ENCODE results near the gene ARHGAP15.

The ARHGAP15 gene

GRCh38 chr2:143356736-143357446 lies 227.7 kb downstream of the ARHGAP15 start:
- Histone ChIP-seq H3K4me1 (ENCODE audit: insufficient read depth, low read length, severe bottlenecking) (no peaks in the 10 kb centered on the region), H3K79me2 (ENCODE audit: insufficient read depth, low read length) (no peaks in the 10 kb centered on the region), H3K9me2 (ENCODE audit: low read depth, low read length) (no peaks in the 10 kb centered on the region), H3K4me3 (ENCODE audit: low read depth, low read length, poor library complexity, severe bottlenecking) (no peak overlapping the region), H3K27me3 (ENCODE audit: insufficient read depth, low read length) (no peaks in the 10 kb centered on the region), H3K27ac (ENCODE audit: low read depth, low read length, poor library complexity, severe bottlenecking) (no peak overlapping the region), H2AFZ (ENCODE audit: low read length) (no peak overlapping the region), H3K36me3 (ENCODE audit: insufficient read depth, low read length) (no peaks in the 10 kb centered on the region), H3K9ac (ENCODE audit: low read length) (no peak overlapping the region), H3K9me3 (ENCODE audit: low read length) (no peaks in the 10 kb centered on the region), H3K4me2 (ENCODE audit: low read length) (no peak overlapping the region), H3F3A (ENCODE audit: insufficient read depth, low read length) (no peaks in the 10 kb centered on the region), H4K20me1 (ENCODE audit: insufficient read depth, low read length) (no peaks in the 10 kb centered on the region)
- TF ChIP-seq CTCF (IDR thresholded peaks at IDR 0.05; ENCODE audit: low read length) (no peak), EZH2 (IDR thresholded peaks at IDR 0.05; ENCODE audit: borderline replicate concordance, low read length) (no peak)

- no peaks in the 10 kb centered on the region for H3K4me1 ChIP-seq (ENCODE audit: insufficient read depth, low read length, severe bottlenecking)
- no peaks in the 10 kb centered on the region for H3F3A ChIP-seq (ENCODE audit: insufficient read depth, low read length)
- H3K27ac ChIP-seq (ENCODE audit: low read depth, low read length, poor library complexity, severe bottlenecking), result no peak overlapping the region
- H3K27me3 ChIP-seq (ENCODE audit: insufficient read depth, low read length), result no peaks in the 10 kb centered on the region
- H2AFZ ChIP-seq (ENCODE audit: low read length), result no peak overlapping the region
- no peak for TF ChIP-seq CTCF (IDR thresholded peaks at IDR 0.05; ENCODE audit: low read length)
- TF ChIP-seq EZH2 (IDR thresholded peaks at IDR 0.05; ENCODE audit: borderline replicate concordance, low read length), result no peak
- H3K36me3 ChIP-seq (ENCODE audit: insufficient read depth, low read length), result no peaks in the 10 kb centered on the region; the same call in 1 of the 2 replicates
- no peaks in the 10 kb centered on the region for H3K79me2 ChIP-seq (ENCODE audit: insufficient read depth, low read length)
- no peak overlapping the region for H3K4me2 ChIP-seq (ENCODE audit: low read length)
- H3K9ac ChIP-seq (ENCODE audit: low read length), result no peak overlapping the region
- no peaks in the 10 kb centered on the region for H3K9me3 ChIP-seq (ENCODE audit: low read length)
- H3K4me3 ChIP-seq (ENCODE audit: low read depth, low read length, poor library complexity, severe bottlenecking), result no peak overlapping the region
- no peaks in the 10 kb centered on the region for H3K9me2 ChIP-seq (ENCODE audit: low read depth, low read length)
- no peaks in the 10 kb centered on the region for H4K20me1 ChIP-seq (ENCODE audit: insufficient read depth, low read length)
Measured at GRCh38 chr2:143357966-143358365, 228.7 kb downstream of the ARHGAP15 start.

GRCh38 chr2:143361346-143361745 lies 232.1 kb downstream of the ARHGAP15 start:
- no peak overlapping the region for H3K9ac ChIP-seq (ENCODE audit: low read length)
- no peak overlapping the region for H3K4me2 ChIP-seq (ENCODE audit: low read length)
- no peaks in the 10 kb centered on the region for H3K9me2 ChIP-seq (ENCODE audit: low read depth, low read length)
- TF ChIP-seq EZH2 (IDR thresholded peaks at IDR 0.05; ENCODE audit: borderline replicate concordance, low read length) (no peak), CTCF (IDR thresholded peaks at IDR 0.05; ENCODE audit: low read length) (no peak)
- H3K4me1 ChIP-seq (ENCODE audit: insufficient read depth, low read length, severe bottlenecking), result no peaks in the 10 kb centered on the region
- no peaks in the 10 kb centered on the region for H3K9me3 ChIP-seq (ENCODE audit: low read length)
- no peak overlapping the region for H2AFZ ChIP-seq (ENCODE audit: low read length)
- H3K4me3 ChIP-seq (ENCODE audit: low read depth, low read length, poor library complexity, severe bottlenecking), result no peak overlapping the region
- H3K36me3 ChIP-seq (ENCODE audit: insufficient read depth, low read length), result no peaks in the 10 kb centered on the region; the same call in 1 of the 2 replicates
- no peaks in the 10 kb centered on the region for H3F3A ChIP-seq (ENCODE audit: insufficient read depth, low read length)
- H4K20me1 ChIP-seq (ENCODE audit: insufficient read depth, low read length), result no peaks in the 10 kb centered on the region
- no peaks in the 10 kb centered on the region for H3K27me3 ChIP-seq (ENCODE audit: insufficient read depth, low read length)
- H3K27ac ChIP-seq (ENCODE audit: low read depth, low read length, poor library complexity, severe bottlenecking), result no peak overlapping the region
- no peaks in the 10 kb centered on the region for H3K79me2 ChIP-seq (ENCODE audit: insufficient read depth, low read length)
